Cardiac atrium fibroblast (primary cell): Measurements from ENCODE around the gene P4HA1. TPM values are rescaled to one million over a fixed set of nuclear protein-coding genes. Genes with fewer than 3 reads are reported as not detected.

Source experiments
- total RNA-seq: library from RNA; depleted of rRNA; stranded (reverse); fragments of >200 nt; gene quantifications from 2 replicates; pipeline ENCODE4 v1.2.3, GENCODE V29; 2015

Gene P4HA1
- total RNA-seq = 396 and 422 TPM in 2 replicates

GRCh38 chr10:73096449-73097304 is at the start of gene P4HA1:
Gene P4HA1, minus strand, starts transcription at chr10:73096866. Its CDS starts 21,983 bp downstream, at chr10:73074883.

GRCh38 chr10:73110345-73110849 is 13.7 kb upstream of the P4HA1 start, which contains the start of gene NUDT13:
Gene NUDT13, plus strand, starts transcription at chr10:73110455. Its CDS starts 3,911 bp downstream, at chr10:73114366.

Other genes with a start within 250 kb of the P4HA1 start
- under 0.01 TPM in 1 of 2 replicates, not detected in the other for gene OIT3, start 203.1 kb downstream of the P4HA1 start, total RNA-seq
- gene PLA2G12B, start 142.1 kb downstream of the P4HA1 start, total RNA-seq = not detected in 2 replicates
- 0.16 and 0.90 TPM in 2 replicates for gene NUDT13, start 13.6 kb upstream of the P4HA1 start, total RNA-seq
- 23.5 and 28.4 TPM in 2 replicates for gene ECD, start 71.1 kb upstream of the P4HA1 start, total RNA-seq
- 11.3 and 14.8 TPM in 2 replicates for gene FAM149B1, start 71.3 kb upstream of the P4HA1 start, total RNA-seq
- 11.3 and 11.9 TPM in 2 replicates for gene DNAJC9, start 150.4 kb upstream of the P4HA1 start, total RNA-seq
- 43.4 and 50.2 TPM in 2 replicates for gene MRPS16, start 155.8 kb upstream of the P4HA1 start, total RNA-seq